ENCODE measurements around the gene TRAF2. TPM values are rescaled to one million over a fixed set of nuclear protein-coding genes. Genes with fewer than 3 reads are reported as not detected.
A peak's percentile ranks its signal among the peaks of the same experiment; 100 is the strongest.

The TRAF2 gene
- total RNA-seq, 2 donors from 2014 or later: 45.9 to 55.1 TPM

DNA sequence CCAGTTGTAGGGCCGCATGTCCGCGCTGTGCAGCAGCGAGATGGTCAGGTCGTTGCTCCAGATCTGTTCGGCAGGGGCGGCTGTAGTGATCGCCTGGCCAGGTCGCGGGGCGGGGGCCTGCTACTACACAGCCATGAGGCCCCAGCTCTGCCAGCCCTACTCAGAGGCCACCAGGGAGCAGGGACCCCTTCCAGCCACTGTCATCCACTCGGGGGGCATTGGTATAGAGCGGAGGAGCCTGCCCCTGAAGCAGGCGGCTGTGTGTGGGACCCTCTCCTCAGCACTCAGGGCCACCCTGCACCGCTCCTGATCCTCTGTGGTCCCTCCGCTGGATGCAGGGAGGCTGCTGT lies 56.5 kb downstream of the TRAF2 start:
- Mint-ChIP-seq H3K4me1 (no peaks in the 10 kb centered on the region), H3K4me3 (peak overlapping the region; percentile 63), H3K9me3 (no peaks in the 10 kb centered on the region), H3K36me3 (ENCODE audit: low read depth) (peaks cover 28% of the 10 kb centered on the region), H3K27ac (no peak overlapping the region), H3K27me3 (ENCODE audit: insufficient read depth) (no peaks in the 10 kb centered on the region)
- Histone ChIP-seq H3K36me3 (ENCODE audit: control insufficient read depth, insufficient read depth, low read length) (peaks cover 34% of the 10 kb centered on the region), H3K9ac (ENCODE audit: extremely low read depth, low read length, poor library complexity, severe bottlenecking) (no peak overlapping the region), H3K27ac (ENCODE audit: low read depth, low read length) (no peak overlapping the region), H3K9me3 (ENCODE audit: control insufficient read depth, low read length) (no peaks in the 10 kb centered on the region), H3K4me3 (ENCODE audit: low read length) (peak overlapping the region; percentile 81), H3K4me1 (ENCODE audit: control insufficient read depth, insufficient read depth, low read length) (no peaks in the 10 kb centered on the region), H3K27me3 (ENCODE audit: control insufficient read depth, insufficient read depth, low read length, poor library complexity, severe bottlenecking) (no peaks in the 10 kb centered on the region)
- DNase-seq: peak; percentile 39
- TF ChIP-seq, protein P1, sequence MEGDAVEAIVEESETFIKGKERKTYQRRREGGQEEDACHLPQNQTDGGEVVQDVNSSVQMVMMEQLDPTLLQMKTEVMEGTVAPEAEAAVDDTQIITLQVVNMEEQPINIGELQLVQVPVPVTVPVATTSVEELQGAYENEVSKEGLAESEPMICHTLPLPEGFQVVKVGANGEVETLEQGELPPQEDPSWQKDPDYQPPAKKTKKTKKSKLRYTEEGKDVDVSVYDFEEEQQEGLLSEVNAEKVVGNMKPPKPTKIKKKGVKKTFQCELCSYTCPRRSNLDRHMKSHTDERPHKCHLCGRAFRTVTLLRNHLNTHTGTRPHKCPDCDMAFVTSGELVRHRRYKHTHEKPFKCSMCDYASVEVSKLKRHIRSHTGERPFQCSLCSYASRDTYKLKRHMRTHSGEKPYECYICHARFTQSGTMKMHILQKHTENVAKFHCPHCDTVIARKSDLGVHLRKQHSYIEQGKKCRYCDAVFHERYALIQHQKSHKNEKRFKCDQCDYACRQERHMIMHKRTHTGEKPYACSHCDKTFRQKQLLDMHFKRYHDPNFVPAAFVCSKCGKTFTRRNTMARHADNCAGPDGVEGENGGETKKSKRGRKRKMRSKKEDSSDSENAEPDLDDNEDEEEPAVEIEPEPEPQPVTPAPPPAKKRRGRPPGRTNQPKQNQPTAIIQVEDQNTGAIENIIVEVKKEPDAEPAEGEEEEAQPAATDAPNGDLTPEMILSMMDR (conservative IDR thresholded peaks at IDR 0.05): no peak
- 92 to 97% methylated on average over 15 to 16 of the region's 16 CpGs for WGBS, 2 experiments (ENCODE audit: insufficient coverage in 1 of 2, insufficient read length in 1 of 2)

DNA sequence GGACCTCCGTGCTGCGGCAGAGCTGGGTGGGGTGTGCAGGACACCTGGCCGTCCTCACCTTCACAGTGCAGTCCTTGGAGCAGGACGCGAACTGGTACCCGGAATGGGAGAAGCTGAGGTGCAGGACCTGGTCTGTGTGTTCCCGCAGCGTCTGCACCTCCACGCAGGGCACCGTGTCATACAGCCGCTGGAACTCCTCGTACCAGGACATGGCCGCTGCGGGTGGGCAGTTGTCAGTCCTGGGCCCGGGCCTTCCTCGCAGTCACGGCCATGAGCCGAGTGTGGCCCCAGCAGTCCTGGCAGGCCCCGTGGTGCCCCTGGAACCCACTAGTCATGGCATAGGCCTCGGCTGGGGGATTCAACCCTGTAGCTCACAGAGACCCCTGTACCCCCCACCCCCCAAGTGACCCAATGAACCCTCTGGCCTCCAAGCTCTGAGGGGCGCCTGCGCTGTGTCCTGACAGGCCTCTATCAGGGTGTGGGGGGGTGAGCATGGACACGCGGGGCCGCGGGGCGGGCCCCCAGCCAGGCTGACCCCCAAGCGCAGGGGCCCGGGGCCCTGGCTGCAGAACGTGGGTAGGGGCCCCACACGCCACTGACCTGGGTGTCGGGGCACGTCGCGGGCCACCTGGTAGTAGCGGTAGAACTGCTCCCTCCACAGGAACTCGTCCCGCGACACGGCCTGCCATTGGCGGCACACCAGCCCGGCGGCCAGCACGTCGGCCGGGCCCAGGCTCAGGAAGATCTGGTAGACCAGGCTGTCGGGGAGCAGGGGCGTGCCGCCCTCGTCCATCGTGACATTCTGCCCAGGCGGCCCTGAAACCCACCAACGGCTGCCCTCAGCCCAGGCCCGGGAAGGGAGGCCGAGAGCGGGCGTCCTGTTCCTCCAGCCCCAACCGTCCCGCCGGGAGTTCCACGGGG lies 57.2 kb downstream of the TRAF2 start:
- H3K9ac ChIP-seq (ENCODE audit: extremely low read depth, low read length, poor library complexity, severe bottlenecking): peak overlapping the region; percentile 55
- H3K27ac ChIP-seq (ENCODE audit: low read depth, low read length): no peak overlapping the region
- no peak overlapping the region for H3K27ac Mint-ChIP-seq
- H3K4me1 Mint-ChIP-seq: peaks cover 3% of the 10 kb centered on the region
- H3K4me3 ChIP-seq (ENCODE audit: low read length): peak overlapping the region; percentile 81
- H3K36me3 Mint-ChIP-seq (ENCODE audit: low read depth): peaks cover 26% of the 10 kb centered on the region
- H3K9me3 ChIP-seq (ENCODE audit: control insufficient read depth, low read length): no peaks in the 10 kb centered on the region
- peak; percentile 75 for DNase-seq
- WGBS, 2 experiments (ENCODE audit: insufficient coverage in 1 of 2, insufficient read length in 1 of 2): 26 to 32% methylated on average over 35 to 61 of the region's 61 CpGs
- H3K36me3 ChIP-seq (ENCODE audit: control insufficient read depth, insufficient read depth, low read length): peaks cover 34% of the 10 kb centered on the region
- H3K4me1 ChIP-seq (ENCODE audit: control insufficient read depth, insufficient read depth, low read length): no peaks in the 10 kb centered on the region
- peak overlapping the region; percentile 63 for H3K4me3 Mint-ChIP-seq
- H3K27me3 Mint-ChIP-seq (ENCODE audit: insufficient read depth): no peaks in the 10 kb centered on the region
- no peaks in the 10 kb centered on the region for H3K27me3 ChIP-seq (ENCODE audit: control insufficient read depth, insufficient read depth, low read length, poor library complexity, severe bottlenecking)
- TF ChIP-seq, protein P1 (conservative IDR thresholded peaks at IDR 0.05): no peak
- H3K9me3 Mint-ChIP-seq: no peaks in the 10 kb centered on the region

DNA sequence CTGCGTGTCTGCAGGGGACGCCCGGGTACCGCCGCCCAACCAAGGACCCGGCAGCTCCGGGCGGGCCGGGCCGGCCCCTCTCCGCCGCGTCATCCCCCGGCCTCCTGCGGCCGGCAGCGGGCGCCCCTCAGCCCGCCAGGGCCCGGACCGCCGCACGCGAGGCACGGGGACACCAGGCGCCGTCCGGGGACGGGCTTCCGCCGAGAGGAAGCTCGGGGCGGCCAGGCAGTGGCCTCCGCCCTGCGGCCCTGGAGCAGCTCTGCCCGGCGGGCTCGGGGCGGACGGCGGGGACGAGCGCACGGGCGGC lies 57.8 kb downstream of the TRAF2 start:
- Histone ChIP-seq H3K9ac (ENCODE audit: extremely low read depth, low read length, poor library complexity, severe bottlenecking) (peak overlapping the region; percentile 55), H3K4me1 (ENCODE audit: control insufficient read depth, insufficient read depth, low read length) (no peaks in the 10 kb centered on the region), H3K27me3 (ENCODE audit: control insufficient read depth, insufficient read depth, low read length, poor library complexity, severe bottlenecking) (no peaks in the 10 kb centered on the region), H3K9me3 (ENCODE audit: control insufficient read depth, low read length) (no peaks in the 10 kb centered on the region), H3K27ac (ENCODE audit: low read depth, low read length) (no peak overlapping the region), H3K4me3 (ENCODE audit: low read length) (peak overlapping the region; percentile 81), H3K36me3 (ENCODE audit: control insufficient read depth, insufficient read depth, low read length) (peaks cover 31% of the 10 kb centered on the region)
- peaks cover 3% of the 10 kb centered on the region for H3K4me1 Mint-ChIP-seq
- H3K36me3 Mint-ChIP-seq (ENCODE audit: low read depth): peaks cover 22% of the 10 kb centered on the region
- WGBS, 2 experiments (ENCODE audit: insufficient coverage in 1 of 2, insufficient read length in 1 of 2): 0 to 3% methylated on average over 6 to 45 of the region's 45 CpGs
- H3K27me3 Mint-ChIP-seq (ENCODE audit: insufficient read depth): no peaks in the 10 kb centered on the region
- TF ChIP-seq, protein P1 (conservative IDR thresholded peaks at IDR 0.05): no peak
- H3K27ac Mint-ChIP-seq: no peak overlapping the region
- H3K4me3 Mint-ChIP-seq: peak overlapping the region; percentile 63
- H3K9me3 Mint-ChIP-seq: no peaks in the 10 kb centered on the region
- no peak for DNase-seq

Measured in endodermal cell (in vitro differentiated cells).